ENCODE measurements around the gene FOSL1.

DNA sequence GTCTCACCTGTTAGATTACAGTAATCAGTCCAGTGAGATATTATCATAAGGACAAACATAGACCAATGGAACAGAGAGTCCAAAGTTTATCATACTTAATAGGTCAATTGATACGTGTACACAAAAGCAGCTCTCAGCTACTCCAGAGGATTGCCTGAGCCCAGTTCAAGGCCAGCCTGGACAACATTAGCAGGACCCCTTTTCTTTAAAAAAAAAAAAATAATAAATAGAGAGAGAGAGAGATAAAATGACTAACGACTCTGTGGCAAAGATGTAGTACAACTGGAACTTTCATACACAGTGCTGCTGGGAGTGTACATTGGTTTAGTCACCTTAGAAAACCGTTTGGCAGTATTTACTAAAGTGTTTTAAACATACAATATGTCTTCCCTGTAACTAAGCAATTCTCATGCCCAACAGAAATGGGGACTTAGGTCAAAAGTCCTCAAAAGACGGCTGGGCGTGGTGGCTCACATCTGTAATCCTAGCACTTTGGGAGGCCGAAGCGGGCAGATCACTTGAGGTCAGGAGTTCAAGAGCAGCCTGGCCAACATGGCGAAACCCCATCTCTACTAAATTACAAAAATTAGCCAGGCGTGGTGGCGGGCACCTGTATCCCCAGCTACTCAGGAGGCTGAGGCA, 55.8 kb downstream of the FOSL1 start:
- TF ChIP-seq, protein P1, sequence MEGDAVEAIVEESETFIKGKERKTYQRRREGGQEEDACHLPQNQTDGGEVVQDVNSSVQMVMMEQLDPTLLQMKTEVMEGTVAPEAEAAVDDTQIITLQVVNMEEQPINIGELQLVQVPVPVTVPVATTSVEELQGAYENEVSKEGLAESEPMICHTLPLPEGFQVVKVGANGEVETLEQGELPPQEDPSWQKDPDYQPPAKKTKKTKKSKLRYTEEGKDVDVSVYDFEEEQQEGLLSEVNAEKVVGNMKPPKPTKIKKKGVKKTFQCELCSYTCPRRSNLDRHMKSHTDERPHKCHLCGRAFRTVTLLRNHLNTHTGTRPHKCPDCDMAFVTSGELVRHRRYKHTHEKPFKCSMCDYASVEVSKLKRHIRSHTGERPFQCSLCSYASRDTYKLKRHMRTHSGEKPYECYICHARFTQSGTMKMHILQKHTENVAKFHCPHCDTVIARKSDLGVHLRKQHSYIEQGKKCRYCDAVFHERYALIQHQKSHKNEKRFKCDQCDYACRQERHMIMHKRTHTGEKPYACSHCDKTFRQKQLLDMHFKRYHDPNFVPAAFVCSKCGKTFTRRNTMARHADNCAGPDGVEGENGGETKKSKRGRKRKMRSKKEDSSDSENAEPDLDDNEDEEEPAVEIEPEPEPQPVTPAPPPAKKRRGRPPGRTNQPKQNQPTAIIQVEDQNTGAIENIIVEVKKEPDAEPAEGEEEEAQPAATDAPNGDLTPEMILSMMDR (IDR thresholded peaks at IDR 0.05 in 4 of 5, conservative IDR thresholded peaks at IDR 0.05 in 1 of 5) = no peak
- no peak for TF ChIP-seq POLR2A (IDR thresholded peaks at IDR 0.05)
